SK-N-SH (cell line): ENCODE results near the gene CLCN6. TPM values are rescaled to one million over a fixed set of nuclear protein-coding genes. Genes with fewer than 3 reads are reported as not detected.

Source experiments
- CTCF ChIA-PET: fragments of 300-600, 350-600 bp; formaldehyde crosslinking; extraction: SDS; loops from one replicate; lab custom pipeline; 2021; lab: Yijun Ruan, JAX
- POLR2A ChIA-PET: fragments of 350-600 bp; sonication (Branson Sonifier 250); formaldehyde crosslinking; extraction: SDS; loops from one replicate; lab custom pipeline; 2020; ENCODE audit warnings: antibody characterized with exemption, inconsistent platforms; lab: Yijun Ruan, JAX
- DNase-seq: peaks from one replicate; pipeline ENCODE4 v3.0.0; 2012
- H2AFZ ChIP-seq: fragments of 200-600 bp; sonication (generic); 2 replicates; pipeline ENCODE4 v1.8.1; 2016; ENCODE audit warnings: antibody characterized with exemption, mild to moderate bottlenecking, low read depth
- H3F3A ChIP-seq: fragments of 200-600 bp; sonication (generic); replicated peaks from 2 replicates; pipeline ENCODE3; 2016; ENCODE audit warnings: antibody characterized with exemption, mild to moderate bottlenecking; ENCODE audit not compliant: insufficient read depth
- H3K27ac ChIP-seq, 2 experiments: fragments of 200-500 bp in 1 of 2; fragments of 200-600 bp in 1 of 2; sonication (Bioruptor generic) in 1 of 2; sonication (generic), shearing (Covaris generic) in 1 of 2; 2 replicates each; pipeline versions ENCODE4 v1.5.1 to v1.6.1; 2014 to 2016; ENCODE audit warnings: low read depth in 2 of 2, inconsistent platforms in 1 of 2, low read length in 1 of 2, mild to moderate bottlenecking in 1 of 2, mixed read lengths in 1 of 2
- H3K27me3 ChIP-seq: fragments of 200-600 bp; sonication (generic), shearing (Covaris generic); 2 replicates; pipeline ENCODE4 v1.6.1; 2016; ENCODE audit warnings: mixed run types; ENCODE audit not compliant: insufficient read depth
- H3K36me3 ChIP-seq, 2 experiments: fragments of 200-500 bp in 1 of 2; fragments of 200-600 bp in 1 of 2; sonication (Bioruptor generic) in 1 of 2; sonication (generic) in 1 of 2; replicated peaks in 1 of 2; 2 replicates each; pipeline versions ENCODE3 to v1.5.1; 2014 to 2016; ENCODE audit warnings: low read length in 1 of 2, mild to moderate bottlenecking in 1 of 2; ENCODE audit not compliant: insufficient read depth in 2 of 2, control insufficient read depth in 1 of 2
- H3K4me1 ChIP-seq, 2 experiments: fragments of 200-500 bp in 1 of 2; fragments of 200-600 bp in 1 of 2; sonication (Bioruptor generic) in 1 of 2; sonication (generic), shearing (Covaris generic) in 1 of 2; 2 replicates each; pipeline versions ENCODE4 v1.5.1 to v1.6.1; 2014 to 2016; ENCODE audit warnings: low read depth in 1 of 2, low read length in 1 of 2, mixed run types in 1 of 2; ENCODE audit not compliant: insufficient read depth in 2 of 2, control insufficient read depth in 1 of 2
- H3K4me2 ChIP-seq: fragments of 200-600 bp; sonication (generic), shearing (Covaris generic); 2 replicates; pipeline ENCODE4 v1.6.1; 2017; ENCODE audit warnings: mixed run types
- H3K4me3 ChIP-seq, 2 experiments: fragments of 200-500 bp in 1 of 2; fragments of 200-600 bp in 1 of 2; sonication (Bioruptor generic) in 1 of 2; sonication (generic), shearing (Covaris generic) in 1 of 2; 2 replicates each; pipeline versions ENCODE4 v1.5.1 to v1.8.1; 2014 to 2016; ENCODE audit warnings: low read depth in 2 of 2, inconsistent platforms in 1 of 2, low read length in 1 of 2, mild to moderate bottlenecking in 1 of 2, mixed read lengths in 1 of 2, moderate library complexity in 1 of 2
- H3K79me2 ChIP-seq: fragments of 200-600 bp; sonication (generic); 2 replicates; pipeline ENCODE4 v1.8.1; 2017; ENCODE audit warnings: mild to moderate bottlenecking; ENCODE audit not compliant: insufficient read depth
- H3K9ac ChIP-seq: fragments of 200-600 bp; sonication (generic); 2 replicates; pipeline ENCODE4 v1.6.1; 2017; ENCODE audit warnings: mixed run types
- H3K9me2 ChIP-seq: fragments of 200-600 bp; sonication (generic); 2 replicates; pipeline ENCODE4 v1.6.1; 2017; ENCODE audit warnings: mixed run types
- H3K9me3 ChIP-seq: fragments of 200-600 bp; sonication (generic); 2 replicates; pipeline ENCODE4 v1.6.1; 2017; ENCODE audit warnings: mixed run types, mild to moderate bottlenecking, moderate library complexity
- H4K20me1 ChIP-seq: fragments of 200-600 bp; sonication (generic); 2 replicates; pipeline ENCODE4 v1.6.1; 2017; ENCODE audit warnings: mild to moderate bottlenecking, mixed run types; ENCODE audit not compliant: insufficient read depth
- CTCF ChIP-seq: fragments of 200-600 bp; sonication (generic); IDR thresholded peaks from 2 replicates; pipeline ENCODE4 v1.6.1; 2017; ENCODE audit warnings: antibody characterized with exemption, mild to moderate bottlenecking, moderate library complexity
- ELF1 ChIP-seq: IDR thresholded peaks from 2 replicates; pipeline ENCODE4 v1.4.0; 2012
- FOSL2 ChIP-seq: IDR thresholded peaks from 2 replicates; pipeline ENCODE4 v1.4.0; 2012; ENCODE audit warnings: low read depth, mild to moderate bottlenecking, moderate library complexity, borderline replicate concordance
- FOXJ3 ChIP-seq: sonication (generic); formaldehyde crosslinking; IDR thresholded peaks from 2 replicates; pipeline ENCODE4 v1.5.1; 2020; ENCODE audit warnings: mild to moderate bottlenecking, missing genetic modification reagents
- GABPA ChIP-seq: IDR thresholded peaks from 2 replicates; pipeline ENCODE4 v1.4.0; 2012; ENCODE audit warnings: low read depth, mild to moderate bottlenecking
- GATA2 ChIP-seq: sonication (generic); formaldehyde crosslinking; IDR thresholded peaks from 2 replicates; pipeline ENCODE4 v1.5.0; 2020; ENCODE audit warnings: mild to moderate bottlenecking, missing genetic modification reagents
- NFIC ChIP-seq: IDR thresholded peaks from 2 replicates; pipeline ENCODE4 v1.4.0; 2012; ENCODE audit warnings: borderline replicate concordance
- NRF1 ChIP-seq: IDR thresholded peaks from 2 replicates; pipeline ENCODE4 v1.6.1; 2012; ENCODE audit warnings: low read depth, mild to moderate bottlenecking, low read length
- RAD21 ChIP-seq: IDR thresholded peaks from 2 replicates; pipeline ENCODE4 v1.6.1; 2012; ENCODE audit warnings: mild to moderate bottlenecking, low read length
- RCOR1 ChIP-seq: fragments of 150-350 bp; IDR thresholded peaks from 2 replicates; pipeline ENCODE4 v1.6.1; 2017; ENCODE audit warnings: antibody characterized with exemption, low read length
- TEAD4 ChIP-seq: IDR thresholded peaks from 2 replicates; pipeline ENCODE4 v1.4.0; 2012; ENCODE audit warnings: mild to moderate bottlenecking, borderline replicate concordance; ENCODE audit not compliant: insufficient read depth
- USF2 ChIP-seq: fragments of 150-350 bp; IDR thresholded peaks from 2 replicates; pipeline ENCODE4 v1.6.1; 2017; ENCODE audit warnings: antibody characterized with exemption, low read length, low read depth, borderline replicate concordance
- ZBTB33 ChIP-seq: IDR thresholded peaks from 2 replicates; pipeline ENCODE4 v1.4.0; 2012; ENCODE audit warnings: low read depth, borderline replicate concordance
- WGBS: methylation state at CpG from one replicate; pipeline ENCODE4 v1.1.6; 2017; ENCODE audit warnings: low lambda C conversion rate; 5-methylcytosine and 5-hydroxymethylcytosine counted together
- polyA plus RNA-seq, 3 experiments: library from polyadenylated mRNA; depleted of rRNA; stranded (reverse); fragments of >200 nt; gene quantifications; 2 replicates each; pipeline ENCODE4 v1.2.3, GENCODE V29; 2012
- TF ChIP-seq, protein P1 (sequence below): IDR thresholded peaks from 2 replicates; pipeline ENCODE4 v1.6.1; 2012; ENCODE audit warnings: mild to moderate bottlenecking, low read depth, low read length, moderate library complexity

Gene CLCN6
- polyA plus RNA-seq, 1 of the 3 experiments (the other 2 are of a cell fraction), result 7.4 TPM

DNA sequence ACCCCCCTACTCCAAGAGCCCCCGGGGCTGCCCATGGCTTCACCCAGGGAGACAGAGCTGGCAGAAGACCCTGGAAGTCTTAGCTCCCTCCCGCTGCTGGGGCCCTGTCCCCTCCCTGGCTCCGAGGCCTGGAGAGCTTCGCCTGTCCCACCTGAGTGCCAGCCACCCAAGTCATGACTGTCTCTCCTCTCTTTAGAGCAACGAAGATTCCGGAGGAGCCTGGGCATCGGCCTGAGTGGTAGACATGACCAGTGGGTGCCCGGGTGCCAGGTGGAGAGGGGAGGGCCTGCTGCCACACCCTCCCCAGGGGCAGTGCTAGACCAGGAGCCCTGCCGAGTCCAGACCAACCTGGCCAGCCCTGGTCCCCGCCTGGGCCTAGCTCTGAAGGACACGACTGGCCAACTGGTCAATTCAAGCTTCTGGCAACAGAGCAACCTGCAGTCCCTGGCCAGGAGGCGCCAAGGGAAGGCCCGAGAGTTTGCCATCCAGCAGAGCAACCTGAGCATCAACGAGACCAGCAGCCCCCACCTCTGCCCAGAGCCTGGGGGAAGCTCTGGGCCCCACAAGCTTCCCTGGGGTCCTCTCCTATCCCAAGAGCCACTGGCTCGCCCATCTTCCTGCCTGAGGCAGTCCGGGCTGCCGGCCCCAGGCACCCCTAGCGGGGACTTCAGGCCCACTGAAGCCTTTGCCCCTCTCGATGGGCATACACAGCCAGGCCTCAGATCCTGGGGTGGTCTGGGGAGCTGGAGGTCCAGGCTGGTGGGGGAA, 40.1 kb upstream of the CLCN6 start:
- Histone ChIP-seq H3K9me2 (no peaks in the 10 kb centered on the region), H3K27me3 (no peaks in the 10 kb centered on the region), H3K27ac (no peak overlapping the region), H3K9ac (no peak overlapping the region), H3F3A (no peaks in the 10 kb centered on the region), H3K36me3 (no peaks in the 10 kb centered on the region), H3K4me2 (no peak overlapping the region), H3K79me2 (no peaks in the 10 kb centered on the region), H3K4me3 (no peak overlapping the region), H3K4me1 (peaks cover 0 to 15% of the 10 kb centered on the region in 2 experiments; a peak in 1 of 4 replicates), H4K20me1 (no peaks in the 10 kb centered on the region), H2AFZ (no peak overlapping the region), H3K9me3 (no peaks in the 10 kb centered on the region)
- WGBS, result 54% methylated on average over 3 of the region's 19 CpGs
- POLR2A ChIA-PET, result no interaction called here
- no peak for DNase-seq
- CTCF ChIA-PET, result interaction anchor here (0.9 to 2.7 kb wide), 9 partner anchors 9 to 728 kb away, joined by 3 to 8 read pairs (median 3); partner anchors contain the start of gene FBXO6
- TF ChIP-seq TEAD4, result no peak
- no peak for TF ChIP-seq CTCF
- TF ChIP-seq RAD21, result no peak
- TF ChIP-seq, protein P1, sequence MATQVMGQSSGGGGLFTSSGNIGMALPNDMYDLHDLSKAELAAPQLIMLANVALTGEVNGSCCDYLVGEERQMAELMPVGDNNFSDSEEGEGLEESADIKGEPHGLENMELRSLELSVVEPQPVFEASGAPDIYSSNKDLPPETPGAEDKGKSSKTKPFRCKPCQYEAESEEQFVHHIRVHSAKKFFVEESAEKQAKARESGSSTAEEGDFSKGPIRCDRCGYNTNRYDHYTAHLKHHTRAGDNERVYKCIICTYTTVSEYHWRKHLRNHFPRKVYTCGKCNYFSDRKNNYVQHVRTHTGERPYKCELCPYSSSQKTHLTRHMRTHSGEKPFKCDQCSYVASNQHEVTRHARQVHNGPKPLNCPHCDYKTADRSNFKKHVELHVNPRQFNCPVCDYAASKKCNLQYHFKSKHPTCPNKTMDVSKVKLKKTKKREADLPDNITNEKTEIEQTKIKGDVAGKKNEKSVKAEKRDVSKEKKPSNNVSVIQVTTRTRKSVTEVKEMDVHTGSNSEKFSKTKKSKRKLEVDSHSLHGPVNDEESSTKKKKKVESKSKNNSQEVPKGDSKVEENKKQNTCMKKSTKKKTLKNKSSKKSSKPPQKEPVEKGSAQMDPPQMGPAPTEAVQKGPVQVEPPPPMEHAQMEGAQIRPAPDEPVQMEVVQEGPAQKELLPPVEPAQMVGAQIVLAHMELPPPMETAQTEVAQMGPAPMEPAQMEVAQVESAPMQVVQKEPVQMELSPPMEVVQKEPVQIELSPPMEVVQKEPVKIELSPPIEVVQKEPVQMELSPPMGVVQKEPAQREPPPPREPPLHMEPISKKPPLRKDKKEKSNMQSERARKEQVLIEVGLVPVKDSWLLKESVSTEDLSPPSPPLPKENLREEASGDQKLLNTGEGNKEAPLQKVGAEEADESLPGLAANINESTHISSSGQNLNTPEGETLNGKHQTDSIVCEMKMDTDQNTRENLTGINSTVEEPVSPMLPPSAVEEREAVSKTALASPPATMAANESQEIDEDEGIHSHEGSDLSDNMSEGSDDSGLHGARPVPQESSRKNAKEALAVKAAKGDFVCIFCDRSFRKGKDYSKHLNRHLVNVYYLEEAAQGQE, result no peak
- no peak for TF ChIP-seq ELF1
- TF ChIP-seq NRF1, result no peak
- TF ChIP-seq USF2, result no peak
- TF ChIP-seq RCOR1, result no peak
- TF ChIP-seq ZBTB33, result no peak
- no peak for TF ChIP-seq FOSL2
- TF ChIP-seq FOXJ3 (CRISPR knock-in tag), result no peak
- no peak for TF ChIP-seq GATA2
- no peak for TF ChIP-seq GABPA
- TF ChIP-seq NFIC, result no peak
